Occipital lobe (tissue), 2 donors: Measurements from ENCODE around the gene CFAP61. TPM values are rescaled to one million over a fixed set of nuclear protein-coding genes. Genes with fewer than 3 reads are reported as not detected.

Experiments used
- DNase-seq: peaks from one replicate; lab custom pipeline; 2025; lab: John Stamatoyannopoulos, UW
- total RNA-seq: library from RNA; depleted of rRNA; stranded (reverse); fragments of >200 nt; gene quantifications from one replicate; pipeline ENCODE4 v1.2.3, GENCODE V29; 2014

Gene CFAP61
- total RNA-seq, 1 donor from 2014 or later = 3.1 TPM

DNA sequence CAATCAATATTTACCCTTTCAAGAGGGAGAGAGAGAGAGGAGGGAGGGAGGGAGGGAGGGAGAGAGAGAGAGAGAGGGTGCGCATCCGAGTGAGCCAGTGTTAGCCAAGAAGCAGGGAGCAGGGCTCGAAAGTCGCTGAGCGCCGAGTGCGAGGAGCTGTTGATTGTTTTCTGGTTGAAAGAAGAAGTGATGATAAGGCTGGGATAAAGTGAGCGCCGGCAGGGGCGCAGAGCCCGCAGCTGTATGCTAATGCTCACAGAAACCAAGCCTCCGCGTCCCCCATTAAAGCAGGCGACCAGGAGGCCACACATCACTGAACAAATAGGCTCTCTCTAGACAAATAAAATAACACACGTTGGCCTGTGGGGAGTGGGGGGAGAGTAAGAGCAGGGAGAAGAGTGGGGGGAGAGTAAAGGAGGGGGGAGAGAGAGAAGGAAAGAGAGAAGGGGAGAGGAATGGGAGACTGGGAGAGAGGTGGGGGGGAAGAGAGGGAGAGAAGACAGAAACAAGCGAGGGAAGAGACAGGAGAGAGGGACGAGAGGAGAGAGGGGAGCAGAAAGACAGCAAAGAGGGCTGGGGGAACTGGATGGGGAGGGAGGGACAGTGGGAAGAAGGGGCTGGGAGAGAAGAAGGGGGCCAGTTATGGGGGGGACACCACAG lies 310.6 kb downstream of the CFAP61 start:
- DNase-seq = no peak

DNA sequence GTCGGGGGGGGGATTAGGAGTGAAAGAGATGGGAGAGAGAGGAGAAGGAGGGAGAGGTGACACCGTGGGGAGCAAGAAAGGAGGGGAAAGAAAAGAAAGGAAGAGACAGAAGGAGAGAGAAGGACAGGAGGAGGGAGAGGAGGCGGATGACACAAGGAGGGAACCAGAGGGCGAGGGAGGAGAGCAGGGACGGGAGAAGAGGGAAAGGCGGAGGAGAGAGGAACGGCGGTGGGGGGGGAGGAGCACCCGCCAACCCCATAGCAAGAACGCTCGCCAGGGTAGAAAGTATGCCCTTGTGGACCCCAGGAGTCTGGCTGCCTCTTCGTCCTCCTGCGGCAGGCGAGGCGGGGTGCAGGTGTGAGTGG lies 311.1 kb downstream of the CFAP61 start:
- no peak for DNase-seq

DNA sequence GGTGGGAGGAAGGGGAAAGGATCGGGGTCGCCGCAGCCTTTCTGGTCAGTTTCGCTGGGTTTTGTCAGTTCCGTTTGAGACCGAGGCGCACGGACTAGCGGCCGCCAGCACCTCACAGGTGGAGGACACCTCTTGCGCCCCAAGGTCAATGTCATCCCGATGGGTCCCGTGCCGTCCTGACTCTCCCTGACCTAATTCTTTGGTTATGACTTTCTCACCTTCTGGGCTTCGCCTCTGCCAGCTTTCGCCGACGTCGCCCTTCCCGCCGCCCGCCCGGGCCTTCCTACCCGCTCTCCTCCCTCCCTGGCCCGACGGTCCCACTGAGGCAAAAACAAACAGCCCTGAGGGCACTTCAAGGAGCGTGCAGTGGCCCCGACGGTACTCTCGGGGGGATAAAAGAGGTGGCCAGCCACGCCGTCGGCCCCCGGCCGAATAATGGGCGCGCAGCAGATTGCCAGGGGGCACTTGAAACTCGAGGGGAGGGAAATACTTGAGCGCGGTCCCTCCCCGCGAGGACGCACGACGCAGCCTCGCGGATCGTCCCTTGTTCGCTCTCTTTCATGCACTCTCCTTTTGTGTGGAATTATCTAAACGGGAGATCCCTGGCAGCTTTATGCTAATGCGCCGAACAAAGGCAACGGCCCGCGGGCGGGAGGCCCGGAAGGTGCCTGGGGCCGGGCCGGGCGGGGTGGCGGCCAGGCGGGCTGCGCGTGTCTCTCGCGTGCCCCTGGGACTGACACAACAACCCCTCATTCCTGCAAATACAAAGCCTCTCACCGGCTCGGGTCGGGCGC lies 311.7 kb downstream of the CFAP61 start:
- no peak for DNase-seq

DNA sequence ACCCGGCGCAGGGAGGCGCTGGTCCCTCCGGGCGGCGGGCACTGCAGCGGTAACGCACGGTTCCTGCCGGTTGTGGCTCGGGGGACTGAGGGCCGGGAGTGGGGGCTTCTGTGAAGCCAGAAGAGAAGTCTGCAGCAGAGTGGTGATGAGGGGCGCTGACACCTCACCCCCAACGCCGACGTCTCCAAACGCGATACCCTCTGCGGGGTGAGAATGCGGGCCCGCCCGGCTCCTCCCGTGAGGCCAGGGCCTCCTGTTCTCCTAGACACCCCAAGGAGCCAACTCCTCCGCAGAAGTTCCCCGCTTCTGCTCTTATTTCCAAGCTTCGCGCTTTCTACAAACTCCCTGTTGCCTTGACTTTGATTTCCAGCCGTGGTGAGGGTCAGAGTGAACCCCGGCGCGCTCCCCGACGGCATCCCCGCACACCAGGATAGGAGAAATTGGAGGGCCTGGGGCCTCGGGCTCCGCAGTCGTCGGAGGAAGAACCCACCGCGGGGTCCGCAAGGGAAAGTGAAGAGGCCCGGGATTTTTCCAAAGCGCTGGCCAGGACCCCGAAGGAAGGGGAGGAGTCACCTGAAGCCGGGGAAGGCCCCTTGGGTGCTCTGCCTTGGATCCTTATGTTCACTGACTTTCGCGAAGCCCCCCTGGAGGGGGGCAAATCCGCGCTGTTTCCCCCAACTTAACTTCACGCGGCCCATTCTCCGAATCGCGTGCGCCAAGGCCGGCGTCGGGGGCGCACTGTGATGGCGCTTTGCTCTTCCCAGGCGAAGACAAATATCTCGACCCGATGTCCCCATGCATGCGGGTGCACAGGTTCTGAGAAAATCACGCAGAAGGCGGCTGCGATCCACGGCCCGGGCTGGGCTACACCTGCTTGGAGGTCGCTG lies 312.5 kb downstream of the CFAP61 start:
- no peak for DNase-seq

DNA sequence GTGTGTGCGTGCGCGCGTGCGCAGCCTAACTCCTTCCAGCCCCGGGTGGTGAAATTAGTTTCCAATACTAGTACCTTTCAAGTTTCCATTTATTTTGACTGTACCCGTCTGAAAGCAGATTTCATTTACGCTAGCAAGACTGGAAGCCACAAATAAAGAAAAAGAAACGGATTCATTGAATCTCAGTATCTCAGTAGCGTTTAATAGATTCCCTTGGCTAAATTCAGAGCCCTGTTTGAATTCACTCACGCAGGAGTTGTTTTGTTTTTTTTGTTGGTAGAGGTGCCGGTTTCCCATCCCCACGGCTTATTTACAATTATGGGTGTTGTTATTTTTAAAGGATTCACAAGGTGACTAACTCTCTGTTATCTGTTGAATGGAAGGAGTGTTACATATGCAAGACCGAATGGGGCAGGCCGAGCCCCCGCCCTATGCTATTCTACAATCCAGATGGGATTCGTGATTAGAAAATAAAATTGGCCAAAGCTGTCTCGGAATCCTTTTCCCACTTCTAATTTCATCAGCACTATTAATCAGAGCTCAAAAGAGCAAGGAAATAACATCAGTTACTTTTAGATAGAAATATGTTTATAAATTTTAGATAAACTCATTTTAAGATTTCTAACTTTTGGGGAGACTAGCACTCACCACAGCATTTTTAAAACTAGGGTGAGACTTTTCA lies 313.3 kb downstream of the CFAP61 start:
- no peak for DNase-seq

DNA sequence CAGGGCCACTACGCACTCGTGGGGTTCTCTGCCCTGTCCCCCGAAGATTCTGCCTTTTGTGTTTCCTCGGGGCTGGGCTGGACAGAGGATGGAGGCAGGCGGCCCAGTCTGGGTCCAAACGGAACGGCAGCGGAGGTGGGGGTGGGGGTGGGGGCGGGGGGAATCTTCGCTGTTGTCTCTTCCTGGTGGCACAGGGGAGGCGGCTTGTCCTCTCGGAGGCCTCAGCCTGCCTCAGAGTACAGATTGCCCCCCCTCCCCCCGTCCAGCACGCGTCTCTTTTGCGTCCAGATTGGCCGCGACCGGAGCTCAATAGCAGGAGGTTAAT lies 314.2 kb downstream of the CFAP61 start:
- DNase-seq = no peak

DNA sequence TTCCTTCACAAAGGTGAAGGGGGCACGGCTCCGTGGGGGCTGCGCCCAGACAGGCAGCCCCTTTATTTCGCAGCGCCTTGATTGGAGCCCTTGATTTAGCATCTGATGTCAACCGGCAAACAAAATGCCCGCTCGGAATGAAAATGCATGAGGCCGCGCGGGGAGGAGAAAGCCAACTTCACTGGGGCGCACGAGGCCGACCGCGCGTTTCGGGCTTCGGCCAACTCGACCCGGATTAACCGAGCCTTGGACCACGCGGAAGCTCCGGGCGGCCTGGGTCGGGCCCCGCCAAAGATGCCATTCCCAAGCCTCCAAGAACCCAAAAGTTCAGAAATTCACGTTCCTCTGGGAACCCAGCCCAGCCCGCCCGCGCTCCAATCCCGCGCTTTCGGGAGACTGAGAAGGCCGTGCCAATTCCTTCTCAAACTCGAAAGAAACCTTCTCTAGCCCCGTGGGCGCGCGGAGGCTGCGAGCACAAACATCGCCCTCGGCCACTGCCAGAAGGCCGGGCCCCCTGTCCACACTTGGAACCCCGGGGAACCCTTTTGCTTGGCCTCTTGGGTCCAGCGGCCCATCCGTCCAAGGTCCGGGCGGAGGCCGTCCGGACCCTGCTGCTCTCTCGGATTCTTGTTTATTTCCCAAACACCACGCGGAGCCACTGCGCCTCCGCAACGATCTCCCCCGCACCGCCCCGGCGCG lies 314.7 kb downstream of the CFAP61 start:
- DNase-seq = no peak

DNA sequence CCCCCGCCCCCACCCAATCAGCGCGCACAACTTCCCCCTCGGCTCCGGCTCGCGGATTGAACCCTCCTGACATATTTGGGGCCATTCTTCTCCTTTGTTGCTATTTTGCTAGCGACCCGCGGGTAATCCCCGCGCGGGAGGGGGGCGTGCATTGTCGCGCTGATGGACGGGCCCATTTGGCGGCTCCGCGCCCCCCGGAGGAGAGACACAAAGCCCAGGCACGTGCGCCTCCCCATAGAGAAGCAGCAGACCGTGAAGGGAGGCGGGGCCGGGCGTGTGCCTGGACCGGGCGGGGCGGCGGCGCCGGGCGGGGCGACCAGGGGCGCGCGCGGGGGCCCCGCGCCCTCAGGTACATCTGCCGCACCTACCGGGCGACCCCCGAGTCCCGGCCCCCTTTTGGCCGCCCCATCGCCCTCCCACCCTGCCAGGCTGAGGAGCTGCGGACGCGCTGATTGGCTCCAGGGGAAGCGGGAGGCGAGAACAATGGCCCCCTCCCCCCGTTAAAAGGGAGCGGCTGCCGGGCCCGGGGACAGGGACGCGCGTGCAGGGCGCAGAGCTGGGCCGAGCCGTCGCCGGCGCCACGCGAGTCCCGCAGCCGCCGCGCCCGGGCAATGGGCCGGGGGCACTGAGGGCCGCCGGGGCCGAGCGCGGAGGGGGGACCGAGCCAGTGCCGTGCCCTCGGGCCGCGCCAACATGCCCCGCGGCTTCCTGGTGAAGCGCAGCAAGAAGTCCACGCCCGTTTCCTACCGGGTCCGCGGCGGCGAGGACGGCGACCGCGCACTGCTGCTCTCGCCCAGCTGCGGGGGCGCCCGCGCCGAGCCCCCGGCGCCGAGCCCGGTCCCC lies 315.5 kb downstream of the CFAP61 start, which contains the start of gene INSM1:
TSS of gene INSM1 (plus strand) at position 530 of the 843 bp plus-strand sequence. CDS start at position 694, 164 bp downstream.
- DNase-seq = peak; percentile 38

DNA sequence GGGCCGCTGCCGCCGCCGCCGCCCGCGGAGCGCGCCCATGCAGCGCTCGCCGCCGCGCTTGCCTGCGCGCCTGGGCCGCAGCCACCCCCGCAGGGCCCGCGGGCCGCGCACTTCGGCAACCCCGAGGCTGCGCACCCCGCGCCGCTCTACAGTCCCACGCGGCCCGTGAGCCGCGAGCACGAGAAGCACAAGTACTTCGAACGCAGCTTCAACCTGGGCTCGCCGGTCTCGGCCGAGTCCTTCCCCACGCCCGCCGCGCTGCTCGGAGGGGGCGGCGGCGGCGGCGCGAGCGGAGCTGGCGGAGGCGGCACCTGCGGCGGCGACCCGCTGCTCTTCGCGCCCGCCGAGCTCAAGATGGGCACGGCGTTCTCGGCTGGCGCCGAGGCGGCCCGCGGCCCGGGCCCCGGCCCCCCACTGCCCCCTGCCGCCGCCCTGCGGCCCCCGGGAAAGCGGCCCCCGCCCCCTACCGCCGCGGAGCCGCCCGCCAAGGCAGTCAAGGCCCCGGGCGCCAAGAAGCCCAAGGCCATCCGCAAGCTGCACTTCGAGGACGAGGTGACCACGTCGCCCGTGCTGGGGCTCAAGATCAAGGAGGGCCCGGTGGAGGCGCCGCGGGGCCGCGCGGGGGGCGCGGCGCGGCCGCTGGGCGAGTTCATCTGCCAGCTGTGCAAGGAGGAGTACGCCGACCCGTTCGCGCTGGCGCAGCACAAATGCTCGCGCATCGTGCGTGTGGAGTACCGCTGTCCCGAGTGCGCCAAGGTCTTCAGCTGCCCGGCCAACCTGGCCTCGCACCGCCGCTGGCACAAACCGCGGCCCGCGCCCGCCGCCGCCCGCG lies 316.3 kb downstream of the CFAP61 start:
- no peak for DNase-seq

DNA sequence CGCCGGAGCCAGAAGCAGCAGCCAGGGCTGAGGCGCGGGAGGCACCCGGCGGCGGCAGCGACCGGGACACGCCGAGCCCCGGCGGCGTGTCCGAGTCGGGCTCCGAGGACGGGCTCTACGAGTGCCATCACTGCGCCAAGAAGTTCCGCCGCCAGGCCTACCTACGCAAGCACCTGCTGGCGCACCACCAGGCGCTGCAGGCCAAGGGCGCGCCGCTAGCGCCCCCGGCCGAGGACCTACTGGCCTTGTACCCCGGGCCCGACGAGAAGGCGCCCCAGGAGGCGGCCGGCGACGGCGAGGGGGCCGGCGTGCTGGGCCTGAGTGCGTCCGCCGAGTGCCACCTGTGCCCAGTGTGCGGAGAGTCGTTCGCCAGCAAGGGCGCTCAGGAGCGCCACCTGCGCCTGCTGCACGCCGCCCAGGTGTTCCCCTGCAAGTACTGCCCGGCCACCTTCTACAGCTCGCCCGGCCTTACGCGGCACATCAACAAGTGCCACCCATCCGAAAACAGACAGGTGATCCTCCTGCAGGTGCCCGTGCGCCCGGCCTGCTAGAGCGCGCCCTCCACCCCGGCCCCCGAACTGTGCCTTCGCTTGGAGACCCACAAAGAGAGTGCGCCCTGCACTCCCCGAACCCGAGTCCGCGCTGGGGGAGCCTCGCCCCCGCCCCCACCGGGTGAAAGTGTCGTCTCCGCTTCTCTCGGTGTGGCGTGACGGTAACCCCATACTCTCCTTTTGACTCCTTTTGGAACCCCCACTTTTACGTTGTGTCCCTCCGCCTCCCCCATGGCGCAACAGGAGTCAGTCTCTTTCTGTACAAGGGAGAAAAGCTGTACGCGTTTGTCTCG lies 317.1 kb downstream of the CFAP61 start:
- DNase-seq = no peak

DNA sequence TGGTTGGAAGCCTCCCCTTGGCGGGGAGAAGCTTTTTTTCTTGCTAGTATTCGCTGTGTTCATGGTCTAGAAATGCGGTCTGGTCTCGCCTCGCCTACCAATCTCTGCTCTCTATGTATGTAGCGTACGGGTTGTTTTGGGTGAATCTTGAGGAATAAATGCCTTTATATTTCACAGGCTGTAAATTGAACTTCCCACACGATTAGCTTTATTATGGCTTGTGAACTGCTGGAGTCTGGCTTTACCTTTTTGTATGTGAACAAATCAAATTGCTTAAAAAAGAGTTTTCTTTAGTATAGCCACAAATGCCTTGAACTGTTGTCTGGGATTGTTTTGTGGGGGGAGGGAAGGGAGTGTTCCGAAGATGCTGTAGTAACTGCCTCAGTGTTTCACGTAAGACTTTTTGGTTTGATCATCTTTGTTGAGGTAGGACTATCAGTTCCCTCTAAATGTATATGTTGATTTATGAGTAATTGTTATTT lies 317.8 kb downstream of the CFAP61 start:
- no peak for DNase-seq

DNA sequence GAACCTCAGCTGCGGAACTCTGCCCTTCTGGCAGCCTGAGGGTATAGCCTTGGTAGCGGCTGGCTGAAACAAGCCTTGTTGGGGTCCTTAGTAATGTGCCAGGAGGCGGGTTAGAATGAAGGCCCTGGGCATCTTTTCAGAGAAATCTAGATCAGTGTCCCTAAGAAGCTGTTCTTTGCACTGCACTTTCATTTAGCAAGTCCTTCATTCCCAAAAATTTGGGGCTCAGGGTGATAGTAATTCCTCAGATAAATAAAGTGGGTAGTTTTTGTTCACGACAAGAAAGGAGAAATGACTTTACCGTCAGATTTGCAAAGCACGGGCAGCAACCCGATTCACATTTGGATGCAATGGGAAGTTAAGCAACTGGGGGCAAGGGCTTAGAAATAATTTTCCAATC lies 318.8 kb downstream of the CFAP61 start:
- no peak for DNase-seq

DNA sequence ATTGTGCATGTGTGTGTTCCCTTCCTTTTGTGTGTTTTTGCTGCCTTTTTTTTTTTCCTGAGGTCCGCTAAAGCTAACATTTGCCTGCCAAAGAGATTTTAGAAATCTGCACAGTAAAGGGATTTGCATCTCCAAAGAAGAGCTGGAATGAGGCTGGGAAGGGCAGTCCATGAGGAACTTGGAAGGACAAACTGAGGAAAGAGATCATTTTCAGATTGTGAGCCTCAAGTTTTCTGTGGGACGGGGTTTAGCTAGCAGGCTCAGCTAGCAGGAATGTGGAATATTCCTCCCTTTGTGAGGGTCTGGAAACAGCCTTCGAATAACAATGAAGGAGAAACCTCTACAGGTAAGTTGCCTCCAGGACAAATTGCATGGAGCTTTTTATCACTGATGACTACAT lies 319.3 kb downstream of the CFAP61 start:
- no peak for DNase-seq

DNA sequence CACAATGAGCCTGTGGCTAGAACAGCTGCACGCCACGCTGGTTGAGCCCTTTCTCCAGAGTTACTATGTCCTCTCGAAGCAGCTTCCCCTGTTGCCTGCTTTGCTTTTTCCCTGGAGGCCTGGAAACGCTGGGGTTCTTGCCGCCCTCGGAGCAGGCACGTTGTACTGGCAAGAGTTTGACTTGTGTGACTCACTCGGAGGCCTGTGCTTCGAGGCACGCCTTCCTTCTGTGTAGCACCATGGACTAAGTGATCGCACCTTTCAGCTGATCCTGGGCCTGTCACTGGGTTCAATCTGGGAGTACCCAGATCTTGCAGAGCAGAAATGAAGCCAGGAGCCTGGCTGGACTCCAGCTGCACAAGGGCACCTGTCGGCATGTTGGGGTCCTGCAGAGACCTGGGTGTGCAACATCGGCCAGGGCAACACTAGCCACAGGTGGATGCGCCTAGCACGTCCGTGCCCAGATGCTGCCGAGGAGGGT lies 320.8 kb downstream of the CFAP61 start:
- DNase-seq = peak; percentile 35

DNA sequence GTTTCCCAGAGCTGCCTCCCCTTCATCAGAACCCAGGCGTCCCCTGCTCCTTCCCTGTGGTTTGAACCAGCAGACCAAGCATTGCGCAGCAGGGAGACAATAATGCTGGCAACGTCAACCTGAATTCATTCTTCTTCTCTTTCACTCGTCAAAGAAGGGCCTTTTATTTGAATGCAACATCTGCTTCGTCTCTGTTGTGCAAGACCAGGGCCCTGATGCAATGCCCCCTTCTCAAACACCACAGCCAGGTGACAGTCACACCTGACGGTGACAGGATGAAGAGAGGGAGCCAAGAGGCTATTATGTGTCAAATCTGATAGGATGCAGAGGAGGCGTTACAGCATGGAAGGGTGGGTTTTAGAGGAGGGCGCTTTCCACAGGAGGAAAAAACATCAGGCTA lies 323.5 kb downstream of the CFAP61 start:
- DNase-seq = no peak

DNA sequence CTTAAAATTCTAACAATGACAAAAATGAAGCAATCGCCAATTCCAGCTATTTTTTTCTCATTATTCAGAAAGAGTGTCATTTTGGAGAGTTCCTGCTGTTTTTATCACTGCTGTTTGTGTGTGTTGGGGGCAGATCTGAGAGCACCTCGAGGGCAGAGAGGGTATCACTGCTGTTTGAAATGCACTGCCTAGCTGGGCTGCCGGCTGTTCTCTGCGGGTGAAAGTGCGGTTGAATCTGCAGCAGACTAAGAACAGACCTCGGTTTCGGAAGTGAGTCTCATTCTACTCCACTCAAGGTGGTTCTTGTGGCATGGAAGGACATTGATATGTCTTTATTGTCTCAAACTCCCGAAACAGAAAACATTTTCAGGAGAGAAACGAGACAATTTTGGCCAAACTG lies 333.9 kb downstream of the CFAP61 start:
- DNase-seq = no peak

DNA sequence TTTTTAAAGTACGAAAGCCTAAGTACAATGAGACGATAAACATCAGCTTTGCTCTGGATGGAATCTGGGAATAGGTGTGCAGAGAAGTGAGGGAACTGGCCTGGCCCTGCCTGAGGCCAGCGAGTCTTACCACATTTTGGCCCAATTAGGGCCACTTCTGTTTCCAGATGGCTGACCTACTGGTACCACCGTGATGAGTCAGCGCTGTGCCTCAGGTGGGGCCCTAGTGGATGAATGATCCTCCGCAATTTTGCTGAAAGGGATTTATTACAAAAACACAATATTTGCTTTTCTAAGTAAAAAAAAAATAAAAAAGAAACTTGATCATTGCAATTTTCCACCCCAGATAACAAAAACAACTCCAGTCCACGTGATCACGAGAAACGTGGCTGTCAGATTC lies 338.1 kb downstream of the CFAP61 start:
- DNase-seq = no peak

DNA sequence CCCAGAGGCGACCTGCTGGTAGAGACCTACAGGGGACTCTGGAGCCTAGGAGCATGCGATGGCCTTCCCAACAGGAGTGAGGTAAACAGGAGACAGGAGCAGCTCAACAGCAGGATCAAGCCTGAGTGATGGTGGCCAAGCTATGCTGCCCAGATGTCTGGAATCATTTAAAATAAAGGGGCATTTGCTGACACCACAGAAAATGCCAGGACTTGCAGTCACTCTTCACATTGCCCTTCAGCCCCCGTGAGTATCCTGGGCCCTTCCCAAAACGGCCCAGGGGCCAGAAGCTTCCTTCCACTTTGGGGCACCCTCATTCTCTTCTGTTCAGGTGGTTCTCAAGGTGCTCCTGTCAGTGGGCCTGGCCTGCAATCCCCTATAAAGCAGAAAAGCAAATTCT lies 338.8 kb downstream of the CFAP61 start:
- DNase-seq = no peak
